ENCODE measurements around the gene ABLIM1.

DNA sequence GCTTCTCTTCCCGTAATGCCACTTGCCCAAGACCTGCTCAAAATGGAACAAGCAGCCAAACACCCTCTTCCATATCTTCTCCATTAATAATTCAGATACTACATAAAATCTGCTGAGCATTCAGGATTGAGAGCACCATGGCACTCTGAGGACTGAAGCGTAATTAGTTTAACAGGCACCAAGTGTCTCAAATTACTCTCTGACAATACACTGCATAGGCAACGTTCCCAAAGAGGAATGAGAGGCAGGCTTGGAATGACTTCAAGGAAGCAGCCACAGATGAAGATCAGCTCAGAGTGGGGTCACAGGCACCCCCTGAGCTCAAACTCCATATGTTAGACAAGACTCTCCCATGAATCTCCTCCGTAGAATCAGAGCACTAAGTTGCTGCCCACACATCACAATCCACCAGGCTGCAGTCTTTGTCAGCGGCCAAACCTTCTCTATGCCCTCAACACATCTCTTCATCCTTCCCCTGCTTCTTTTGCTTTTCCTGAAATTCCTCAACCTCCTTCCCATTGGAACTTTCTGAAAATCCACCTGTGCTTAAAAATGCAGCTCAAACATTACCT is 4.7 kb upstream of the ABLIM1 start:
- TF ChIP-seq, protein P1, sequence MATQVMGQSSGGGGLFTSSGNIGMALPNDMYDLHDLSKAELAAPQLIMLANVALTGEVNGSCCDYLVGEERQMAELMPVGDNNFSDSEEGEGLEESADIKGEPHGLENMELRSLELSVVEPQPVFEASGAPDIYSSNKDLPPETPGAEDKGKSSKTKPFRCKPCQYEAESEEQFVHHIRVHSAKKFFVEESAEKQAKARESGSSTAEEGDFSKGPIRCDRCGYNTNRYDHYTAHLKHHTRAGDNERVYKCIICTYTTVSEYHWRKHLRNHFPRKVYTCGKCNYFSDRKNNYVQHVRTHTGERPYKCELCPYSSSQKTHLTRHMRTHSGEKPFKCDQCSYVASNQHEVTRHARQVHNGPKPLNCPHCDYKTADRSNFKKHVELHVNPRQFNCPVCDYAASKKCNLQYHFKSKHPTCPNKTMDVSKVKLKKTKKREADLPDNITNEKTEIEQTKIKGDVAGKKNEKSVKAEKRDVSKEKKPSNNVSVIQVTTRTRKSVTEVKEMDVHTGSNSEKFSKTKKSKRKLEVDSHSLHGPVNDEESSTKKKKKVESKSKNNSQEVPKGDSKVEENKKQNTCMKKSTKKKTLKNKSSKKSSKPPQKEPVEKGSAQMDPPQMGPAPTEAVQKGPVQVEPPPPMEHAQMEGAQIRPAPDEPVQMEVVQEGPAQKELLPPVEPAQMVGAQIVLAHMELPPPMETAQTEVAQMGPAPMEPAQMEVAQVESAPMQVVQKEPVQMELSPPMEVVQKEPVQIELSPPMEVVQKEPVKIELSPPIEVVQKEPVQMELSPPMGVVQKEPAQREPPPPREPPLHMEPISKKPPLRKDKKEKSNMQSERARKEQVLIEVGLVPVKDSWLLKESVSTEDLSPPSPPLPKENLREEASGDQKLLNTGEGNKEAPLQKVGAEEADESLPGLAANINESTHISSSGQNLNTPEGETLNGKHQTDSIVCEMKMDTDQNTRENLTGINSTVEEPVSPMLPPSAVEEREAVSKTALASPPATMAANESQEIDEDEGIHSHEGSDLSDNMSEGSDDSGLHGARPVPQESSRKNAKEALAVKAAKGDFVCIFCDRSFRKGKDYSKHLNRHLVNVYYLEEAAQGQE (IDR thresholded peaks at IDR 0.05; ENCODE audit: insufficient read depth in 1 of 2, low read depth in 2 of 2, low read length in 2 of 2) = no peak
- no peak for TF ChIP-seq SIN3A (IDR thresholded peaks at IDR 0.05; ENCODE audit: borderline replicate concordance, insufficient read depth, low read length)
- TF ChIP-seq TAF1 (IDR thresholded peaks at IDR 0.05; ENCODE audit: borderline replicate concordance, insufficient read depth, low read length) = no peak
- no peak for TF ChIP-seq POLR2AphosphoS5 (IDR thresholded peaks at IDR 0.05; ENCODE audit: low read depth, low read length)
- TF ChIP-seq FOXP2 (optimal IDR thresholded peaks at IDR 0.05; ENCODE audit: borderline replicate concordance, extremely low read depth, extremely low read length, insufficient read depth) = no peak
